PC-9 (cell line): ENCODE measurements around the gene SNU13. TPM values are rescaled to one million over a fixed set of nuclear protein-coding genes. Genes with fewer than 3 reads are reported as not detected.

Experiments used
- BruUV-seq: library from RNA; stranded (reverse); fragments of 400-500 nt; replicated peaks from 2 replicates; lab custom pipeline; 2021; lab: Mats Ljungman, UMichigan
- CTCF ChIA-PET: fragments of 300-600 bp; sonication (Branson Sonifier 250); formaldehyde crosslinking; loops from one replicate; lab custom pipeline; 2022; ENCODE audit warnings: antibody characterized with exemption; lab: Charles Lee
- POLR2A ChIA-PET: fragments of 300-600 bp; sonication (Branson Sonifier 250); formaldehyde crosslinking; loops from one replicate; lab custom pipeline; 2022; ENCODE audit warnings: antibody characterized with exemption; ENCODE audit not compliant: unreplicated experiment; lab: Charles Lee
- DNase-seq, 2 experiments: peaks; one replicate each; pipeline versions ENCODE4 v3.0.0 to v3.0.0-alpha.2; 2015 to 2022; ENCODE audit warnings: mixed read lengths in 1 of 2
- H2AFZ ChIP-seq: fragments of 200-600 bp; sonication (generic); 2 replicates; pipeline ENCODE4 v1.8.1; 2017; ENCODE audit warnings: antibody characterized with exemption
- H3F3A ChIP-seq: fragments of 200-600 bp; sonication (generic); 2 replicates; pipeline ENCODE4 v1.8.1; 2017; ENCODE audit warnings: antibody characterized with exemption, mild to moderate bottlenecking, low read depth; ENCODE audit not compliant: insufficient read depth
- H3K27ac ChIP-seq: fragments of 200-600 bp; sonication (generic); 2 replicates; pipeline ENCODE4 v1.6.1; 2016; ENCODE audit warnings: mixed run types
- H3K27me3 ChIP-seq: fragments of 200-600 bp; sonication (generic); 2 replicates; pipeline ENCODE4 v1.6.1; 2016; ENCODE audit warnings: low read depth, mixed run types; ENCODE audit not compliant: insufficient read depth
- H3K36me3 ChIP-seq: fragments of 200-600 bp; sonication (generic); 2 replicates; pipeline ENCODE4 v1.6.1; 2016; ENCODE audit warnings: low read depth, mixed run types
- H3K4me1 ChIP-seq: fragments of 200-600 bp; sonication (generic); replicated peaks from 2 replicates; pipeline ENCODE4 v1.6.1; 2016; ENCODE audit warnings: mixed run types; ENCODE audit not compliant: insufficient read depth
- H3K4me2 ChIP-seq: fragments of 200-600 bp; sonication (generic); 2 replicates; pipeline ENCODE4 v1.6.1; 2017; ENCODE audit warnings: mixed run types
- H3K4me3 ChIP-seq: fragments of 200-600 bp; sonication (generic); 2 replicates; pipeline ENCODE4 v1.6.1; 2016; ENCODE audit warnings: mixed run types
- H3K79me2 ChIP-seq: fragments of 200-600 bp; sonication (generic); 2 replicates; pipeline ENCODE4 v1.6.1; 2017; ENCODE audit warnings: low read depth, mixed run types
- H3K9me2 ChIP-seq: fragments of 200-600 bp; sonication (generic); 2 replicates; pipeline ENCODE4 v1.8.1; 2017; ENCODE audit warnings: mild to moderate bottlenecking; ENCODE audit not compliant: insufficient read depth
- H3K9me3 ChIP-seq: fragments of 200-600 bp; sonication (generic); 2 replicates; pipeline ENCODE4 v1.8.1; 2016; ENCODE audit warnings: low read depth; ENCODE audit not compliant: insufficient read depth
- H4K20me1 ChIP-seq: fragments of 200-600 bp; sonication (generic); 2 replicates; pipeline ENCODE4 v1.8.1; 2017; ENCODE audit not compliant: insufficient read depth
- CTCF ChIP-seq: fragments of 200-600 bp; sonication (generic); conservative IDR thresholded peaks from 2 replicates; pipeline ENCODE4 v1.6.1; 2017; ENCODE audit warnings: mixed run types, antibody characterized with exemption, mild to moderate bottlenecking, moderate library complexity
- EZH2 ChIP-seq: fragments of 200-600 bp; sonication (generic); IDR thresholded peaks from 2 replicates; pipeline ENCODE4 v1.8.0; 2017; ENCODE audit warnings: antibody characterized with exemption, low read depth
- intact Hi-C: fragments of 100-400 bp; cut with micrococcal nuclease; formaldehyde crosslinking; loops from one replicate; pipeline ENCODE4 v1.10.0; 2022; ENCODE audit not compliant: unreplicated experiment
- total RNA-seq: library from RNA; stranded (reverse); gene quantifications from 2 replicates; pipeline ENCODE4 v1.2.3, GENCODE V29; 2021

Gene SNU13
- total RNA-seq, 1 experiment from 2014 or later = 229 TPM

- H3F3A ChIP-seq = peaks cover 53% of the 10 kb centered on the region
- TF ChIP-seq CTCF (no peak), EZH2 (no peak)
- H3K27me3 ChIP-seq = no peaks in the 10 kb centered on the region
- peak overlapping the region; percentile 32; the same call in 1 of the 2 replicates for H3K27ac ChIP-seq
- H3K4me2 ChIP-seq = no peak overlapping the region
- peaks cover 12% of the 10 kb centered on the region for H3K79me2 ChIP-seq
- H3K9me2 ChIP-seq = no peaks in the 10 kb centered on the region
- BruUV-seq = no TSS peak
- no peak overlapping the region for H3K4me3 ChIP-seq
- H3K36me3 ChIP-seq = peaks cover 55% of the 10 kb centered on the region
- H3K9me3 ChIP-seq = no peaks in the 10 kb centered on the region
- no peak overlapping the region for H2AFZ ChIP-seq
- intact Hi-C loops = no loop called here
- DNase-seq = no peak
- no peaks in the 10 kb centered on the region for H3K4me1 ChIP-seq
- H4K20me1 ChIP-seq = peaks cover 52% of the 10 kb centered on the region
- ChIA-PET POLR2A (interaction anchor here (0.7 kb wide), 1 partner anchor 23 kb away, joined by 29 read pairs; no protein-coding TSS in a partner anchor), CTCF (interaction anchor here (0.6 kb wide), 1 partner anchor 9 kb away, joined by 3 read pairs; no protein-coding TSS in a partner anchor)
These were observed 40.2 kb downstream of the SNU13 start for GRCh38 chr22:41648432-41648831.

- H4K20me1 ChIP-seq = peaks cover 59% of the 10 kb centered on the region
- no peak for DNase-seq
- H2AFZ ChIP-seq = no peak overlapping the region
- peaks cover 52% of the 10 kb centered on the region for H3F3A ChIP-seq
- H3K36me3 ChIP-seq = peaks cover 55% of the 10 kb centered on the region
- H3K79me2 ChIP-seq = peaks cover 14% of the 10 kb centered on the region
- intact Hi-C loops = no loop called here
- CTCF ChIA-PET = no interaction called here
- no peaks in the 10 kb centered on the region for H3K9me3 ChIP-seq
- H3K27ac ChIP-seq = no peak overlapping the region
- no peaks in the 10 kb centered on the region for H3K4me1 ChIP-seq
- TF ChIP-seq EZH2 (no peak), CTCF (no peak)
- no peak overlapping the region for H3K4me3 ChIP-seq
- H3K4me2 ChIP-seq = no peak overlapping the region
- H3K27me3 ChIP-seq = no peaks in the 10 kb centered on the region
- H3K9me2 ChIP-seq = no peaks in the 10 kb centered on the region
- no TSS peak for BruUV-seq
- POLR2A ChIA-PET = no interaction called here
These were observed 40.9 kb downstream of the SNU13 start for GRCh38 chr22:41647771-41648170.

- Histone ChIP-seq H3K4me1 (no peaks in the 10 kb centered on the region), H2AFZ (no peak overlapping the region), H3K9me2 (no peaks in the 10 kb centered on the region), H3K36me3 (peaks cover 52% of the 10 kb centered on the region), H3K4me3 (no peak overlapping the region), H3K79me2 (peaks cover 31% of the 10 kb centered on the region), H4K20me1 (peaks cover 58% of the 10 kb centered on the region), H3K4me2 (no peak overlapping the region), H3K27ac (no peak overlapping the region), H3K9me3 (no peaks in the 10 kb centered on the region), H3K27me3 (no peaks in the 10 kb centered on the region), H3F3A (peaks cover 47% of the 10 kb centered on the region)
- DNase-seq = no peak
- POLR2A ChIA-PET = no interaction called here
- BruUV-seq = no TSS peak
- CTCF ChIA-PET = no interaction called here
- no peak for TF ChIP-seq EZH2
- no peak for TF ChIP-seq CTCF
- intact Hi-C loops = no loop called here
These were observed 46.1 kb downstream of the SNU13 start for GRCh38 chr22:41642331-41643110.
